OCI-LY1 (cell line): ENCODE measurements around the gene NAAA.

Experiments used
- EZH2 ChIP-seq: fragments of 200-600 bp; sonication (generic), shearing (Covaris generic); IDR thresholded peaks from 2 replicates; pipeline ENCODE4 v1.8.0; 2017; ENCODE audit warnings: borderline replicate concordance, mixed run types, mild to moderate bottlenecking, antibody characterized with exemption, low read length, moderate library complexity, mixed read lengths
- TF ChIP-seq, protein P1 (sequence below): fragments of 200-600 bp; sonication (generic), shearing (Covaris generic); IDR thresholded peaks from 2 replicates; pipeline ENCODE4 v1.5.1; 2017; ENCODE audit warnings: mild to moderate bottlenecking, antibody characterized with exemption, low read length, moderate library complexity, mixed read lengths

- TF ChIP-seq, protein P1, sequence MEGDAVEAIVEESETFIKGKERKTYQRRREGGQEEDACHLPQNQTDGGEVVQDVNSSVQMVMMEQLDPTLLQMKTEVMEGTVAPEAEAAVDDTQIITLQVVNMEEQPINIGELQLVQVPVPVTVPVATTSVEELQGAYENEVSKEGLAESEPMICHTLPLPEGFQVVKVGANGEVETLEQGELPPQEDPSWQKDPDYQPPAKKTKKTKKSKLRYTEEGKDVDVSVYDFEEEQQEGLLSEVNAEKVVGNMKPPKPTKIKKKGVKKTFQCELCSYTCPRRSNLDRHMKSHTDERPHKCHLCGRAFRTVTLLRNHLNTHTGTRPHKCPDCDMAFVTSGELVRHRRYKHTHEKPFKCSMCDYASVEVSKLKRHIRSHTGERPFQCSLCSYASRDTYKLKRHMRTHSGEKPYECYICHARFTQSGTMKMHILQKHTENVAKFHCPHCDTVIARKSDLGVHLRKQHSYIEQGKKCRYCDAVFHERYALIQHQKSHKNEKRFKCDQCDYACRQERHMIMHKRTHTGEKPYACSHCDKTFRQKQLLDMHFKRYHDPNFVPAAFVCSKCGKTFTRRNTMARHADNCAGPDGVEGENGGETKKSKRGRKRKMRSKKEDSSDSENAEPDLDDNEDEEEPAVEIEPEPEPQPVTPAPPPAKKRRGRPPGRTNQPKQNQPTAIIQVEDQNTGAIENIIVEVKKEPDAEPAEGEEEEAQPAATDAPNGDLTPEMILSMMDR = no peak
- TF ChIP-seq EZH2 = no peak
Observed at GRCh38 chr4:75881476-75881875, 59.3 kb downstream of the NAAA start.
